GM19238 (cell line): ENCODE measurements around the gene LILRB5.
"Not testable (repeated sequence)": the region's sequence is repeated elsewhere in the genome, so short reads cannot be mapped to it uniquely, and the experiment has no call there.

Experiments
- DNase-seq: peaks from one replicate; pipeline ENCODE4 v3.0.0; 2011; ENCODE audit warnings: low spot score; ENCODE audit not compliant: insufficient read length

The LILRB5 gene

DNA sequence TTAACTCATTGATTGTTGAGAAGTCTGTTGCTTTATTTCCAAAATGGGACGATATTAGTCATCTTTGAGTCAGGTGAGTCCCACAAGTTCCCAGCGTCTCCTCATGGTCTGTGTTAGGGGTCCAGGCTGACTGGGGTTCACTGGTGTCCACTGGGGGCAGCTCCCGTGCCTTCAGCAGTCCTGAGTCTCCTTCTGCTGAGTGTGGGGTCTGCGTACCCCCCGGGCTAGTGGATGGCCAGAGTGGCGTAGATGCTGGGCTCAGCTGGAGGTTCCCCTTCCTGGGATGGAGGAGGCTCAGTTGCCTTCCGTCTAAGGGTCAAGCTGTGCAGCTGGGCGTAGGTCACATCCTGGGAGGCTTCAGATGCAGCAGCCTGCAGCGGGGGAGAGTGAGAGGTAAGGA lies 40.2 kb downstream of the LILRB5 start:
- no peak for DNase-seq

DNA sequence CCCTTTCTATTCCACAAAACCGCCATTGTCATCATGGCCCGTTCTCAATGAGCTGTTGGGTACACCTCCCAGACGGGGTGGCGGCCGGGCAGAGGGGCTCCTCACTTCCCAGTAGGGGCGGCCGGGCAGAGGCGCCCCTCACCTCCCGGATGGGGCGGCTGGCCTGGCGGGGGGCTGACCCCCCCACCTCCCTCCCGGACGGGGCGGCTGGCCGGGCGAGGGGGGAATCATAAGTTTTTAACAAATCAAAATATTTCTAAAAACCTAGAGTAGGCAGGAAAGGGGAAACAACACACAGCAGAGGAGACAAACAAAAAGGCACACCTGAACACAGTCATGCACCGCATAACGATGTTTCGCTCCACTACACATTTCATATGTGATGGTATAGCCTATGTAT lies 42.3 kb downstream of the LILRB5 start:
- not testable (repeated sequence) for DNase-seq

- not testable (repeated sequence) for DNase-seq
Observed at GRCh38 chr19:54214217-54214616, 42.9 kb downstream of the LILRB5 start.

GRCh38 chr19:54211235-54211634 lies 45.8 kb downstream of the LILRB5 start:
- no peak for DNase-seq

DNA sequence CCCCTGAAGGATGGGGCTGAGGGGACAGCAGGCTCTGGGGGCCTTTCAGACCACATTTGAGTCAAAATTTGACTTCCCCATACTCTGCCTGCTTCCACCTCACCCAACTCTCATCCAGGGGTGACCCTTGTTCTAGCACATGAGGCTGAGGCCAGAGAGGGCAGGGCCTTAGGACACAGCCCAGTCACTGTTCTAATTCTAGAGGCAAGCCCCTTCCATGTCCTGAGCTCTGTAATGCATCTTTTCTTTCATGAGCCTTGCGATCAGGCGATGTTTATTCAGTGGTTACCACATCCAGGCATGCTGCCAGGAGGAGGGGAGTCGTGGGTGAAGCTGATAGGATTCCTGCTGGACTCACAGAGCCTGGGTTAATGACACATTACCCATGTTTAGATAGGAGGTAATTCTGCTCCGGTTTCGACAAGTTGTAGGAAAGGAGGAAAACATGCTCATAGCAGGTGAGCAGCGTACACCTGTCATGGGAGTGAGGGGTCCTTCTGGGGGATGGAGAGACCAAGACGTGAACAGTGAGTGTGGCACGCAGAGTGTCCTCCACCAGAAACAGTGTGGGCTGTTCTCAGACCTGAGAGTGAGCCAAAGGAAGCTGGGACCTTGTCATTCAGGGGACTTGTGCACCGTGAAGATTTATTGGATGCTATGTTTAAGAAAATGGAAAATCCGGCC lies 47.1 kb downstream of the LILRB5 start:
- DNase-seq, result no peak

GRCh38 chr19:54209058-54209810 lies 47.8 kb downstream of the LILRB5 start:
- no peak for DNase-seq

- DNase-seq, result no peak
Observed at GRCh38 chr19:54208784-54209057, 48.4 kb downstream of the LILRB5 start.

GRCh38 chr19:54207983-54208783 lies 48.9 kb downstream of the LILRB5 start:
- DNase-seq, result no peak

- DNase-seq, result no peak
Observed at GRCh38 chr19:54207676-54207982, 49.4 kb downstream of the LILRB5 start.

GRCh38 chr19:54207193-54207592 lies 49.9 kb downstream of the LILRB5 start:
- DNase-seq, result not testable (repeated sequence)

GRCh38 chr19:54206831-54207177 lies 50.3 kb downstream of the LILRB5 start:
- no peak for DNase-seq

- no peak for DNase-seq
Observed at GRCh38 chr19:54206030-54206830, 50.8 kb downstream of the LILRB5 start.

DNA sequence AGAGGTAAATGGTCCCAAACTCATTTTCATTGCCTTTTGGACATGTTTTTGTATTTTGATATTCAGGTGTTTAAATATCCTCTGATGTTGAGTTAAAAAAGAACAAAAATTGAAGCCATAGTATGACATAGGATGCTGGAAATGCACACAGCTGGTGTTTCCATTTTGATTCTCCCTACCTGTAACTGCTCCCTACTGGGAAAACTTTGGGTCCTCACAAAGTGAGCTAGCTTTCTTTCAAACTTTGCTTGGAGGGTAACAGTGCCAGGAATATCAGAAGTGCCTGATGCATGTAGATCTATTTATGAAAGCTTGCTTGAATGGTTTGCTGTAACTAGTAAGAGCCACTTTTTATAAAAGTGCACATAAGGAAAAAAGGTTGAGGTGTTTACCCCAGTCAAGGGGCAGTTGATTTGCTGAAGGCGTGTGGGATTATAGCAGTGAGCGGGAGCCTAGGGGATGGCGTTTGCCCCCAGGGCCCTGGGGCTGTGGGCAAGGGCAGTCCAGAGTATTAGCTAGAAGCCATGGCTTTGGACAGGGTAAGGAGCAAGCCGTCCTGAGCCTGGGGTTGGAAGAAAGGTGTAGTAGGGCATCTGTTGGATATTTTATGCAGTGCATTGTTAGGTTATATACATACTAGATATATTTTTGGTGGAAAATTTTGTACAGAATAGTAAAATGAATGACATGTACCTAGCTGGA lies 52.2 kb downstream of the LILRB5 start:
- DNase-seq, result no peak

- no peak for DNase-seq
Observed at GRCh38 chr19:54203151-54203611, 53.9 kb downstream of the LILRB5 start.

GRCh38 chr19:54201980-54202379 lies 55.1 kb downstream of the LILRB5 start:
- no peak for DNase-seq

DNA sequence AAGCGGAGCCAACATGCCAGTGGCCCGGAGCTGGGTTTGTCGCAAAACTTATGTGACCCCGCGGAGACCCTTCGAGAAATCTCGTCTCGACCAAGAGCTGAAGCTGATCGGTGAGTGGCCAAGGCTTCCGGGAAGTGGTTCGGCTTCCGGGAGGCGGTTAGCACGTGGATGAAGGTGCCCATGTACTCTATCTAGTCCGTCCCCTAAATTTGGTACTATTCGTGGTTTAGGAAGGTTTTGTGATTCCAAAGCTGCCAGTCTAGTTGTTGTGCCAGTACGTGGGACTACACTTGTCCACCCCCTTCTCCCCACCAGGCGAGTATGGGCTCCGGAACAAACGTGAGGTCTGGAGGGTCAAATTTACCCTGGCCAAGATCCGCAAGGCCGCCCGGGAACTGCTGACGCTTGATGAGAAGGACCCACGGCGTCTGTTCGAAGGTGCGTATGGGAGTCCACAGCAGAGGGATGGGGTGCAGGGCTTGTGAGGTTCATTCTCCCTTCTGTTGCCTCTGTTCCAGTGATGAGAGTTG lies 55.8 kb downstream of the LILRB5 start:
- no peak for DNase-seq
